HG02973 (cell line): ENCODE measurements around the gene MARK4.
"Not testable (repeated sequence)": the region's sequence is repeated elsewhere in the genome, so short reads cannot be mapped to it uniquely, and the experiment has no call there.

ENCODE experiments used
- ATAC-seq: cut with Tn5 transposase; IDR thresholded peaks from one replicate; pipeline ENCODE4 v1.9.1; 2021; ENCODE audit warnings: moderate library complexity; ENCODE audit not compliant: unreplicated experiment

The MARK4 gene

DNA sequence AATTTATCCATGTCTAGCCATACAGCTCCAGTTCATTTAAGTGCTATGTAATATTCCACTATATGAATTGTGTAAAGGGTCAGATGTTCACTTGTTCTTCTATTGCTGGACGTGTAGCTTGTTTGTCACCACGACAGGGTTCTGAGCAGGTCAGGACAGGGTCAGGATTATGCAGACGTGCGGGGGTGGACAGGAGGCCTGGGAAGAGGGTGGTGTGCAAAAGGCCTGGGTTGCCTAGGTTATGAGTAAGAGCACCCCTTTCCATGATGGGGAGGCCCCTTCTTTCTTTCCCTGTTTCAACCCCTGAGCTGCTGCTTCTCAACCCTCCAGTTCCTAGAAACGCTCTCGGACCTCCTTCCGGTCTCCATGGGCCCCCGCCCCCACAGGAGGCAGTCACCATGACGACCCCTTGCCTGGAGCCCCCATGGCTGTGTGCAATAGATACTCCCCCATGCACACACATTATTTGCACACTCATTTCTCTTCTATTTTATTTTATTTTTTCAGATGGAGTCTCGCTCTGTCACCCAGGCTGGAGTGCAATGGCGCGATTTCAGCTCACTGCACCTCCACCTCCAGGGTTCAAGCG is 7.8 kb upstream of the MARK4 start:
- ATAC-seq, result no peak

GRCh38 chr19:45244133-45244794 is 6.8 kb upstream of the MARK4 start:
- ATAC-seq, result no peak

DNA sequence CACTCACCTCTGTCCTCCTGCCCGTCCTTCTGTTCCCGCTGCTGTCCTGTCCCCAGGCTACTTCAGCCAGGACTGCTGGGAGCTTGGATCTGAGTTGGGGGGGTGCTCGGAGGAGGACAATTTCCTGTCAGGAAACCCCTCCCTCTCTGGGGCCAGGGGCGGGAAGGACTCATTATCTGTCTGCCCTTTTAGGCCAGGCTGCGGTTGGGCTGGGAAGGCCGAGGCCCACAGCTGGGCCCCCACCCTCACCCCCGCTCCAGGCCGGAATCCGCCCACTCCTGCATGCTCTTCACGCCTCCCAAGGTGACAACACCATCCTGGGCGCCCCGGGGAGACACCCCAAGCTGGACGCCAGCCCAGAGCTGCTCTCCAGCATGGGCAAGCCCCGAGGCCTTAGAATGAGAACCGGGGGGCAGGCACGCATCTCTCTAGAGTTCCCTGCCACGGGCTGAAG is 5.7 kb upstream of the MARK4 start, which contains the start of gene EXOC3L2:
EXOC3L2 (minus strand) TSS at position 74 of the 454 bp plus-strand sequence. CDS start 6,362 bp downstream, outside the sequence.
- ATAC-seq, result no peak

DNA sequence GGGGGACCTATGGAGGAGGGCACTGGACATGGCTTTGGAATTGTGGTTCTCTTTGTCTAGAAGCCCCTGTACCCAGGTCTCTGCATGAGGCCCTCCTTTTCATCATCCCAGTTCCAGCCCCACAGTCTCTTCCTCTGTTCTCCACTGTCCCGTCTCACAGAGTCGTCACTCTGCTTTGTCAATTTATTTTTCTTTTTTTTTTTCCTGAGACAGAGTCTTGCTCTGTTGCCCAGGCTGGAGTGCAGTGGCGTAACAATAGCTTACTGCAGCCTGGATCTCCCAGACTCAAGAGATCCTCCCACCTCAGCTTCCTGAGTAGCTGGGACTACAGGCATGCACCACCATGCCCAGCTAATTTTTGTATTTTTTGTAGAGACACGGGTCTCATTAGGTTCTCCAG is 5.2 kb upstream of the MARK4 start:
- no peak for ATAC-seq

DNA sequence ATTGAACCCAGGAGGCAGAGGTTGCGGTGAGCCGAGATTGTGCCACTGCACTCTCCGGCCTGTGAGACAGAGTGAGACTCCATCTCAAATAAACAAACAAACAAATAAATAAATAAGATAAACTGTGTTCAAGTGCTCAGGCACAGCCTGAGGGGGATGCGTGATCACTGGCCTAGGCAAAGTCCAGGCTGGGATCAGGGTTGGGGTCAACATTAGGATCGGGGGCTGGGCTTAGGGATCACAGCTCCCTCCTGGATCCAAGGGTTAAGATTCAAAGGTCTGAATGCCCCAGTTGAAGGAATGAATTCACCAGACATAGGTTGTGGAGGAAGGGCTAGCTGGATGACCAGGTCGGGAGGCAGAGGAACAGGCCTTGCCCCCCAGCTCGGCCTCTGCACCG is 3.9 kb upstream of the MARK4 start:
- ATAC-seq, result no peak

DNA sequence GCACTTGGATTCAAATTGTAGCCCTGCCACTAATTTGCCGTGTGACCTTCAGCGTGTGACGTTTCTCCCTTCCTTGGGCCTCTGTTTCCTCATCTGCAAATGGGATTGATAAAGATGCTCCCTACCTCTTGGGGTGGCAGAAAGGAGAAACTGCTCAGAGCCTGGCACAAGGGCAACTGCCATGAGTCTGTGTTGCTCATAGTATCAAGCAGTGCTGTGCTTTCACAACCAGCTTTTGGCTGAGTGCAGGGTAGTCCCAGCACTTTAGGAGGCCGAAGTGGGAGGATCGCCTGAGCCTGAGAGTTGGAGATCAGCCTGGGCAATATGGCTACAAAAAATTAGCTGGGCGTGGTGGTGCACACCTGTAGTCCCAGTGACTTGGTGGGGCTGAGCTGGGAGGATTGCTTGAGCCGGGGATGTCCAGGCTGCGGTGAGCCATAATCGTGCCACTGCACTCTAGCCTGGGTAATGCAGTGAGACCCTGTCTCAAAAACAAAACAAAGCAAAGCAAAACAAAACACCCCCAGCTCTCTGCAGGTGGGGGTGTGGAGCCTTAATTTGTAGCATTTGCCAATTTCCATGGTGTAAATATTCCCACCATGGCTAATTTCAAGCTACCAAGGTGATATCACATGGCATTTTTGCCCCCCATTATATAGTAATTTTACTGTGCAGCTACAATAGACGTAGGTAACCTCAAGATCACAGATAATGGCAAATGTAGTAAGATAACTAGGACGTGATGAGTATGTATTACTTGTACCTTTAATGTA is 1.6 kb upstream of the MARK4 start:
- no peak for ATAC-seq

DNA sequence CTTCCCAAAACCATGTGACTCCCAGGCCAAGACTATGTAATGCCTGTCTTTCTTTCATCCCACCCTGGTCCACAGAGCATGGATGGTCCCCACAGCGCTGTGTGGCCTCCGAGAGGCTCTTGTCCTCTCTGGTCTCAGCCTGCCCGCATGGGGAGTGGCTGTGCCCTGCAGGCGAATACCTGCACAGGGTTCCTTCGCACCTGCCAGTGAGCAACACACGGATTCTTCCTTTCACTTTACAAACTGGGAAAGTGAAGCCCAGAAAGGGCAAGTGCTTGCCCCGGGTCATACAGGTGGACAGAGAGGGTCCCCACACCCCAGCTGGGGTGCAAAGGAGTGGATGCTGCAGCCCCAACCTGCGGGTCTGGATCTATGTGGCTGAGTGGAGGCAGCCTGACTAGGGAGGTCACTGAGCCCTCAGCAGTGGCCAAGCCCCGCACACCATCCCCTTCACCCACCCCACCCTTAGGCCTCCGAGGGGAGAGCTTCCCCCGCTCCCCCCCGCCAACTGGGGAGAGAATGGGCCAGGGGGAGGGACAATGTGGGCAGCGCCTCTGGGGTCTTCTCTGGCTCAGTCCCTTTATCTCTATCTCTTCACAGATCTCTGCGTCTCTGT is 747 bp upstream of the MARK4 start:
- ATAC-seq, result no peak

DNA sequence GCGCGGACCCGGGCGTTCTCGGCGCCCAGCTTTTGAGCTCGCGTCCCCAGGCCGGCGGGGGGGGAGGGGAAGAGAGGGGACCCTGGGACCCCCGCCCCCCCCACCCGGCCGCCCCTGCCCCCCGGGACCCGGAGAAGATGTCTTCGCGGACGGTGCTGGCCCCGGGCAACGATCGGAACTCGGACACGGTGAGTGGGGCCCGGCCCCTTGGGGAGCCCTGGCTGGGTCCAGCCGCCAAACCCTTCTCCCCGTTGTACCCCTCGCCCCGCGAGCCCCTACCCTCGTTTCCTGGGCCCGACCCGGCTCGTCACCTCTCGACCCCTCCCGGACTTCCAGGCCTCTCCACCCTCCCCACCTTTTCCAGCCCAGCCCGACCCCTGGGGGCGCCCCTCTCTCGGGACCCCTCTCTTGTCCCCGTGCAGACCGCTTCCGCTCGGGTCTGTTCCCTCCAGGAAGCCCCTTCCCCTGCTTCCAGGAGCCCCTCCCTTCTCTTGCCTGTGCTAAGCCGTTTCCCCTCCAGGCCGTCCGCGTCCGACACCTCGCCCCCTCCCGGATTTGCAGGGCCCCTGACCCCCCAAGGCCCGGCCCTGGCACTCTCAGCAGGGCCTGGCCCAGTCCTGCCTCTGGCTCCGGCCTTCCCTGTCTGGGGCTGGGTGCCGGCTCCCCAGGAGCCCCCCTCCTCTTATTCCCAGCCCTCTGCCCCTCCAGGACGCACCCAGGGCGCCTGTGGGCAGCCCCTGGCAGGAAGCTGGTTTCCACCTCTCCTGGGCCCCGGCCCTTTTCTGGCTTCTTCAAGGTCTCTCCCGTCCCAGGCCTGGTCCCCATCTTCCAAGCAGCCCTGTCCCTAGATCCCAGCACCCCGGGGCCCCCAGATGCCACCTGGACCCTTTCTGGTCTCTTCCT is 632 bp downstream of the MARK4 start:
- no peak for ATAC-seq

DNA sequence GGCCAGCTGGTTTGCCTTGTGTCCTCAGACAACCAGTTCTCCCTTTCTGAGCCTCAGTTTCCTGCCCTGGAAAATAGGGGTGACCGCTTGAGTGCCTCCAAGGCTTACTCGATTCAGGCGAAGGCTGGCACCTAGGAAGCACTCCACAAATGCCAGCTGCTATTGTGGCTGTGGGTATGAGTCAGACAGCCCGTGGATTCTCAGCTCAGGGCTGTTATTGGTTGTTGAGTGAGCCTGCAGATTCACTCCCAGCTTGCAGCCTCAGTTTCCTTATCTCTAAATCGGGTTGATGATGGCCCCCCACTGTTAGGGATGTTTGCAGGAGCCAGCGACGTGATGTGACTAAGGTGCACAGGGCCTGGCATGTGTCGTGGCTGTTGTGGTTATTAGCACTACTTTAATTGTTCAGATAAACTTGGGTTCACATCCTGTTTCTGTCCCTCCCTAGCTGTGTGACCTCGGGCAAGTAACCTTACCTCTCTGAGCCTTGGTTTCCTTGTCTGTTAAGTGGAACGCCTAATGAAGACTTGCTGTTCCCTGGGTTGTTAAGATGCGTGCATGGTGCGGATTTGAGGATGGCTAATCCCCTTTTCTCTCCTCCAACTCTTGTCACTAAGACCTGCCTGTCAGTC is 2.4 kb downstream of the MARK4 start:
- ATAC-seq, result no peak

DNA sequence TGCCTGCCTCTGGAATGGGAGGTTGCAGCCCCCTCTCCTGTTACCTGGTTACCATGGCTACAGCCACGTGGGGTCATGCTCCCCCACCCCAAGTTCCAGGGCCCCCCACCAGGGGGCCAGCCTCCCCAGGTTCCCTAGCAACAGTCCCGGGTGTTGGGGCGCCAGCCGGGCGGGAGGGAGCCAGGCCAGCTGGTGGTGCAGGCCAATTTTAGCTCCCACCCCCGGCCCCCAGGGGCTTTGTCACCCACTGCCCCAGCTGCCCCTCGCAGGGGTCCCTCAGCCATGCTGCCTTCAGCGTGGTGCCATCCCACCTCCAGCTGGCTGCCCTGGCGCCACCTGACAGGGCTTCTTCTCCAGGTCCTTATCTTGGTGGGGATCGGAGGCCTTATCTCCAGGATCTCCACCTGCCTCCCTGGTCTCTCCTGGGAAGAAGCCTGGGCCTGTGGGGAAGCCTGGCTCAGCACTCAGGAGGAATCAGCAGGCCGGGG is 3.0 kb downstream of the MARK4 start:
- ATAC-seq, result no peak

GRCh38 chr19:45255611-45256157 is 4.6 kb downstream of the MARK4 start:
- ATAC-seq, result no peak

DNA sequence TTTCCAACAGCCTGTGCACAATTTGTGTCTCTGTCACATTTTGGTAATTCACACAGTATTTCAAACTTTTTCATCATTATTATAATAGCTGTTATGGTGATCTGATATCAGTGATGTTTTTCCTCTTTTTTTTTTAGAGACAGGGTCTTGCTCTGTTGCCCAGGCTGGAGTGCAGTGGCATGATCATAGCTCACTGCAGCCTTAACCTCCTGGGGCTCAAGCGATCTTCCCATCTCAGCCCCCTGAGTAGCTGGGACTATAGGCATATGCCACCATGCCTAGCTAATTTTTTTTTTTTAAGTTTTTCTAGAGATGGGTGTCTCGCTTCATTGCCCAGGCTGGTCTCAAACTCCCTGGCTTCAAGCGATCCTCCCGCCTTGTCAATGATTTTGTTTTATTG is 5.8 kb downstream of the MARK4 start:
- ATAC-seq, result no peak

GRCh38 chr19:45258862-45259261 is 7.8 kb downstream of the MARK4 start:
- ATAC-seq, result no peak

DNA sequence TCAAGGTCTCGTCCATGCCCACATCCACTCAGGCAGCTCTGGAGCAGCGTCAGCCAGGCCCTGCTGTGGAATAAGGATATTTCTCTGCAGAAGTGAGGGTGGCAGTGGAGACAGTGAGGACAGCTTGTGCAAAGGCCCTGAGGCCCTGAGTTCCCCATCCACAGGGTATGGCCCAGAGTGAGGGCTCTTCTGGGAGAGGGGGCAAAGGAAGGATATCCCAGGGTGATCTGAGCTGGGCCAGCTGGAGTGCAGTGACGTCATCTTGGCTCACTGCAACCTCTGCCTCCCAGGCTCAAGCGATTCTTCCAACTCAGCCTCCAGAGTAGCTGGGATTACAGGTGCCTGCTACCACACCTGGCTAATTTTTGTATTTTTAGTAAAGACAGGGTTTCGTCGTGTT is 11.5 kb downstream of the MARK4 start:
- no peak for ATAC-seq

DNA sequence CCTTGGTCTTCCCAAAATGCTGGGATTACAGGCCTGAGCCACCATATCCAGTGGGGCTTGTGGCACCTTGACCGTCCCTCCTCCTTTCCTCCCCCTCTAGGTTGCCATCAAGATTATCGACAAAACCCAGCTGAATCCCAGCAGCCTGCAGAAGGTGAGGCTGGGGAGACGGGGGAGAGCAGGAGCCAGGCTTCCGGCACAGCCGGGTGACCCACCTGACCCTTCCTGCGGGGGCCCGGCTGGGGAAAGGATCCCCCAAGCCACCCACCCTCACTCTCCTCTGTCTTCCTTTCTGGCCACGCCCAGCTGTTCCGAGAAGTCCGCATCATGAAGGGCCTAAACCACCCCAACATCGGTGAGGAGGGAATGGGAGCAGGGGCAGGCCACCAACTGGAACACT is 11.9 kb downstream of the MARK4 start:
- no peak for ATAC-seq

DNA sequence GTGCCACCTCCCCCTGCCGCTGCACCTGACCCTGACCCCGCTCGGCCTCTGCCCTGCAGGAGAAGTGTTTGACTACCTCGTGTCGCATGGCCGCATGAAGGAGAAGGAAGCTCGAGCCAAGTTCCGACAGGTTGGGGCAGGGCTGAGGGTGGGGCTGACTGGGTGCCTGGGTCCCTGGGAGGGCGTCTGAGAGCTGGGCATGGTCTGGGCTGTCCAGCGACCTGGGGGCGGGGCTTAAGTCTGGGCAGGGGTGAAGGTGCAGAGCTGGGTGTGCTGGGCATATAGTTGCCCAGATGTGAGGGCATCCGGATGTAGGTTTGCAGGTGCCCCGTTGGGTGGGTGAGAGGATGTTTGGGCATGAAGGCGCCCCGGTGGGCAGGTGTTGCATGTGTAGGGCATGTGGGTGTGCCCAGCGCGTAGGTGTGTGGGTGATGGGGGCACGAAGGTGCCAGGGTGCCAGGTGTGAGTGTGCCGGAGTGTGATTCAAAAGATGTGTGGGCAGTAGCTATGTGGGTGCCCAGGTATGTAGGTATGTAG is 13.8 kb downstream of the MARK4 start:
- no peak for ATAC-seq

GRCh38 chr19:45265375-45265774 is 14.3 kb downstream of the MARK4 start:
- ATAC-seq, result no peak

DNA sequence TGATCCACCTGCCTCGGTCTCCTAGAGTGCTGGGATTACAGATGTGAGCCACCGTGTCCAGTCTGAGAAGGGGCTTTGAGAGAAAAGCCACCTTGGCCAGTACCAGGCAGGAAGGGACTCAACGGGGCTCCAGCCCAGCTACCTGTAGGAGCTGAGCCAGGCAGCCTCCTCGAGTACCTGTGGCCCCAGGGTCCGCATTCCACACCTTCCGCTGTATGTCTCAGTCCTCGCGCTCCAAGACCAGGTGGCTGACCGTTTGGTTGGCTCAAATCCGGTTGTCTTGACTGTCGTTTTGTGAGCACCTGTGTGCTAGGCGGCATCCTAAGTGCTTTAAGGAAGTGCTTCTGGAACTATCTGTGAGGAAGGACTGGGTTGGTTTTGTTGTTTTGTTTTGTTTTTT is 16.2 kb downstream of the MARK4 start:
- ATAC-seq, result no peak

- not testable (repeated sequence) for ATAC-seq
Measured at GRCh38 chr19:45269939-45270338, 18.9 kb downstream of the MARK4 start.
